HepG2 (cell line): ENCODE data around the gene LRRC25. TPM values are rescaled to one million over a fixed set of nuclear protein-coding genes. Genes with fewer than 3 reads are reported as not detected.

Experiments
- ATAC-seq: fragments of 200-7000 bp; cut with Tn5 transposase; 3 replicates; pipeline ENCODE4 v1.9.1; 2020; ENCODE audit warnings: mild to moderate bottlenecking, moderate library complexity
- BruUV-seq: library from RNA; stranded (reverse); fragments of 400-500 nt; replicated peaks from 2 replicates; lab custom pipeline; 2021; lab: Mats Ljungman, UMichigan
- CTCF ChIA-PET: fragments of 300-600 bp; formaldehyde crosslinking; extraction: SDS; loops from one replicate; lab custom pipeline; 2021; ENCODE audit warnings: low total read pairs, inconsistent platforms, low intra/inter-chr PET ratio; lab: Yijun Ruan, JAX
- POLR2A ChIA-PET: fragments of 350-600 bp; sonication (Branson Sonifier 250); formaldehyde crosslinking; loops from one replicate; lab custom pipeline; 2020; ENCODE audit warnings: antibody characterized with exemption, inconsistent platforms; lab: Yijun Ruan, JAX
- DNase-seq: peaks from one replicate; pipeline ENCODE4 v3.0.0-alpha.2; 2015; ENCODE audit warnings: low spot score
- FAIRE-seq: peaks from 3 replicates; lab custom pipeline; 2011; peaks lifted over from hg19 to GRCh38; lab: Jason Lieb, UNC
- H2AFZ ChIP-seq: one replicate; pipeline ENCODE4 v1.6.1; 2011; ENCODE audit warnings: low read length, inconsistent platforms
- H3K27ac ChIP-seq: fragments of 300-600 bp; 3 replicates; pipeline ENCODE4 v1.8.0; 2011; ENCODE audit warnings: mixed run types, mild to moderate bottlenecking, mixed read lengths, low read length, inconsistent platforms; ENCODE audit not compliant: insufficient read depth; ENCODE audit errors: extremely low read length
- H3K27me3 ChIP-seq, 2 experiments: fragments of 200-600 bp in 1 of 2; 2 replicates in 1 of 2; 3 replicates in 1 of 2; pipeline versions ENCODE4 v1.6.0 to v1.8.0; 2011; ENCODE audit warnings: low read length in 2 of 2, mild to moderate bottlenecking in 2 of 2, moderate library complexity in 2 of 2, inconsistent platforms in 1 of 2; ENCODE audit not compliant: insufficient read depth in 2 of 2, control insufficient read depth in 1 of 2
- H3K36me3 ChIP-seq, 2 experiments: fragments of 200-600 bp in 1 of 2; replicated peaks in 1 of 2; 2 replicates in 1 of 2; 3 replicates in 1 of 2; pipeline versions ENCODE4 v1.5.1 to v1.8.0; 2011; ENCODE audit warnings: low read length in 2 of 2, inconsistent platforms in 1 of 2; ENCODE audit not compliant: insufficient read depth in 2 of 2, control insufficient read depth in 1 of 2
- H3K4me1 ChIP-seq: 2 replicates; pipeline ENCODE4 v1.5.1; 2012; ENCODE audit warnings: low read length, inconsistent platforms; ENCODE audit not compliant: insufficient read depth
- H3K4me2 ChIP-seq: 2 replicates; pipeline ENCODE4 v1.6.0; 2011; ENCODE audit warnings: low read depth, low read length, inconsistent platforms
- H3K4me3 ChIP-seq, 3 experiments: fragments of 200-600 bp in 1 of 3; sonication (generic), shearing (Covaris generic) in 1 of 3; replicated peaks in 1 of 3; 2 replicates each; pipeline ENCODE4 v1.5.1; 2011 to 2016; ENCODE audit warnings: low read length in 3 of 3, inconsistent platforms in 2 of 3, low read depth in 2 of 3, mild to moderate bottlenecking in 2 of 3, control low read depth in 1 of 3, mixed read lengths in 1 of 3; ENCODE audit not compliant: insufficient read depth in 1 of 3
- H3K79me2 ChIP-seq: one replicate; pipeline ENCODE4 v1.6.1; 2011; ENCODE audit warnings: low read length, inconsistent platforms; ENCODE audit not compliant: insufficient read depth
- H3K9ac ChIP-seq: 2 replicates; pipeline ENCODE4 v1.6.0; 2011; ENCODE audit warnings: mild to moderate bottlenecking, low read depth, low read length, inconsistent platforms; ENCODE audit not compliant: insufficient read depth
- H3K9me3 ChIP-seq: 2 replicates; pipeline ENCODE4 v1.5.1; 2012; ENCODE audit warnings: mild to moderate bottlenecking, low read length
- H4K20me1 ChIP-seq: 2 replicates; pipeline ENCODE4 v1.6.0; 2011; ENCODE audit warnings: inconsistent platforms, mild to moderate bottlenecking, low read length, moderate library complexity; ENCODE audit not compliant: insufficient read depth
- TCF7L2 ChIP-seq: IDR thresholded peaks from 2 replicates; pipeline ENCODE4 v1.6.1; 2011; ENCODE audit warnings: mild to moderate bottlenecking, low read depth, low read length, moderate library complexity
- THAP11 ChIP-seq: IDR thresholded peaks from 2 replicates; pipeline ENCODE4 v1.6.1; 2016; ENCODE audit warnings: missing biosample characterization, missing genetic modification reagents
- ZBTB38 ChIP-seq: sonication (generic); formaldehyde crosslinking; IDR thresholded peaks from 2 replicates; pipeline ENCODE4 v1.5.1; 2020; ENCODE audit warnings: mild to moderate bottlenecking, missing genetic modification reagents
- ZNF20 ChIP-seq: sonication (generic); formaldehyde crosslinking; IDR thresholded peaks from 2 replicates; pipeline ENCODE4 v1.4.0; 2020; ENCODE audit warnings: mild to moderate bottlenecking, moderate library complexity, missing genetic modification reagents
- ZNF235 ChIP-seq: sonication (generic); formaldehyde crosslinking; IDR thresholded peaks from 2 replicates; pipeline ENCODE4 v1.8.1; 2023; ENCODE audit warnings: mild to moderate bottlenecking, missing genetic modification reagents, borderline replicate concordance
- ZNF431 ChIP-seq: sonication (generic); formaldehyde crosslinking; IDR thresholded peaks from 2 replicates; pipeline ENCODE4 v1.9.0; 2022; ENCODE audit warnings: missing genetic modification reagents, low read depth, mild to moderate bottlenecking, borderline replicate concordance
- ZNF446 ChIP-seq: sonication (generic); formaldehyde crosslinking; IDR thresholded peaks from 2 replicates; pipeline ENCODE4 v1.5.0; 2020; ENCODE audit warnings: mild to moderate bottlenecking, missing genetic modification reagents
- ZNF646 ChIP-seq: sonication (generic); formaldehyde crosslinking; IDR thresholded peaks from 2 replicates; pipeline ENCODE4 v1.9.0; 2021; ENCODE audit warnings: mild to moderate bottlenecking, missing genetic modification reagents
- WGBS: methylation state at CpG from one replicate; pipeline ENCODE4 v1.1.6; 2017; ENCODE audit warnings: low lambda C conversion rate; 5-methylcytosine and 5-hydroxymethylcytosine counted together
- in situ Hi-C: cut with HindIII; loops from 2 replicates; pipeline ENCODE4 v1.10.0; 2017; ENCODE audit warnings: low pct_unique_long_range_greater_than_20kb; ENCODE audit not compliant: extremely low pct_ligation_motif_present
- intact Hi-C: fragments of 100-400 bp; cut with micrococcal nuclease; formaldehyde crosslinking; loops from one replicate; pipeline ENCODE4 v1.10.0; 2022; ENCODE audit not compliant: unreplicated experiment
- polyA plus RNA-seq, 8 experiments: library from polyadenylated mRNA; depleted of rRNA in 3 of 8; stranded (reverse) in 7 of 8; unstranded in 1 of 8; fragments of >200 nt; fragmentation: Illumina TruSeq in 4 of 8; extraction: Trizol in 4 of 8; gene quantifications; 2 replicates each; pipeline versions ENCODE4 v1.2.1 to v1.2.3, GENCODE V29; 2011 to 2016; ENCODE audit warnings: low read depth in 4 of 8, missing spikeins in 1 of 8, mixed read lengths in 1 of 8; ENCODE audit not compliant: insufficient read depth in 1 of 8
- total RNA-seq, 5 experiments: library from RNA; depleted of rRNA; stranded (reverse); fragments of >200 nt; fragmentation: Illumina TruSeq; extraction: Trizol; gene quantifications; 2 replicates each; pipeline ENCODE4 v1.2.3, GENCODE V29; 2016; ENCODE audit warnings: low read depth in 1 of 5
- TF ChIP-seq, protein P1 (sequence below): sonication (generic); formaldehyde crosslinking; IDR thresholded peaks from 2 replicates; pipeline ENCODE4 v1.5.1; 2020; ENCODE audit warnings: missing genetic modification reagents, mild to moderate bottlenecking, borderline replicate concordance
- TF ChIP-seq, protein P2 (sequence below): sonication (generic); formaldehyde crosslinking; IDR thresholded peaks from 2 replicates; pipeline ENCODE4 v1.4.0; 2020; ENCODE audit warnings: missing genetic modification reagents, mild to moderate bottlenecking, borderline replicate concordance
- TF ChIP-seq, protein P3 (sequence below): sonication (generic); formaldehyde crosslinking; IDR thresholded peaks from 2 replicates; pipeline ENCODE4 v1.4.0; 2020; ENCODE audit warnings: mild to moderate bottlenecking, missing genetic modification reagents

LRRC25 gene
- total and polyA plus RNA-seq, 2 of the 13 experiments (the other 11 are each of a cell fraction or from before 2014, with no cell fraction given): 0.13 to 0.53 TPM

- TF ChIP-seq ZNF646 (CRISPR knock-in tag) (no peak), ZNF431 (CRISPR knock-in tag) (no peak)
- TF ChIP-seq, protein P1, sequence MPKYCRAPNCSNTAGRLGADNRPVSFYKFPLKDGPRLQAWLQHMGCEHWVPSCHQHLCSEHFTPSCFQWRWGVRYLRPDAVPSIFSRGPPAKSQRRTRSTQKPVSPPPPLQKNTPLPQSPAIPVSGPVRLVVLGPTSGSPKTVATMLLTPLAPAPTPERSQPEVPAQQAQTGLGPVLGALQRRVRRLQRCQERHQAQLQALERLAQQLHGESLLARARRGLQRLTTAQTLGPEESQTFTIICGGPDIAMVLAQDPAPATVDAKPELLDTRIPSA (CRISPR knock-in tag): no peak
Observed at GRCh38 chr19:18427743-18428113, 30.3 kb upstream of the LRRC25 start (continued).

DNA sequence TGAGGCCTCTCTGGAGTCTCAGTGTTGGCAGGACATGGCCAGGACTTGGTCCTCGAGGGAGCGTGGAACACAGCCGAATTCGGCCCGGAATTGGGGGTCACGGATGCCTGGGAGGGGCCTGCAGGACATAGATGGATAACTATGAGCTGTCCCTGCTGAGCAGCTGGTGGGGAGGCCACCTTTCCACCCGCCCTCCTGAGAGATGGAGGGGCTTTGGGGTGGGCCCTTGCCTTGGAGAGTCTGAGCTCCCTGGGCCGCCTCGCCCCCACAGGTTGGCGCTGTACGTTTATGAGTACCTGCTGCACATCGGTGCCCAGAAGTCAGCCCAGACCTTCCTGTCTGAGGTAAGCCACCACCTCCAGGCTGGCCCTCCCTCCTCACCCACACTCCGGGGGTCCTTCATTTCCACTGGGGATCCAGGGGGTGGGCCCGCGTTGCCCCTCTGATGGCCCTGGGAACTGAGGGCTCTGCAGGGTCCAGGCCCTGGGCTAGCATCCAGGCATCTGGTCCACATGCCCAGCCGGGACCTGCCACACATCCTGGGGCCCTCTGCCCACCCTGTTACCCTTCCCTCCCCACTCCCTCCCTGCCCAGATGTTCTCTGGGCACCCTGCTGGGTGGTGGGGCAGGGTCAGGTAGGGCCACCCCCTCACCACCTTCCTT, 29.8 kb upstream of the LRRC25 start:
- no TSS peak for BruUV-seq
- DNase-seq (no peak), ATAC-seq (no peak), FAIRE-seq (no peak)
- ChIA-PET POLR2A (no interaction called here), CTCF (no interaction called here)
- H2AFZ ChIP-seq: no peak overlapping the region
- intact Hi-C loops: no loop called here
- peaks cover 1 to 3% of the 10 kb centered on the region in 2 experiments; a peak in 1 of 5 replicates for H3K36me3 ChIP-seq
- H3K27me3 ChIP-seq: no peaks in the 10 kb centered on the region
- H3K4me3 ChIP-seq: no peak overlapping the region
- no peak overlapping the region for H3K4me2 ChIP-seq
- H3K4me1 ChIP-seq: no peaks in the 10 kb centered on the region
- H3K9me3 ChIP-seq: no peaks in the 10 kb centered on the region
- H3K9ac ChIP-seq: no peak overlapping the region
- WGBS: 93% methylated on average over 10 of the region's 16 CpGs
- H4K20me1 ChIP-seq: 0 out of 2 replicates have a peak, but pooled peaks cover 2% of the 10 kb centered on the region
- no peak overlapping the region for H3K27ac ChIP-seq
- peaks cover 14% of the 10 kb centered on the region for H3K79me2 ChIP-seq
- in situ Hi-C loops: no loop called here
- TF ChIP-seq ZNF235 (CRISPR knock-in tag) (no peak), ZNF20 (CRISPR knock-in tag) (no peak), ZNF446 (no peak), THAP11 (no peak), ZBTB38 (CRISPR knock-in tag) (no peak), TCF7L2 (no peak)
- TF ChIP-seq, protein P2, sequence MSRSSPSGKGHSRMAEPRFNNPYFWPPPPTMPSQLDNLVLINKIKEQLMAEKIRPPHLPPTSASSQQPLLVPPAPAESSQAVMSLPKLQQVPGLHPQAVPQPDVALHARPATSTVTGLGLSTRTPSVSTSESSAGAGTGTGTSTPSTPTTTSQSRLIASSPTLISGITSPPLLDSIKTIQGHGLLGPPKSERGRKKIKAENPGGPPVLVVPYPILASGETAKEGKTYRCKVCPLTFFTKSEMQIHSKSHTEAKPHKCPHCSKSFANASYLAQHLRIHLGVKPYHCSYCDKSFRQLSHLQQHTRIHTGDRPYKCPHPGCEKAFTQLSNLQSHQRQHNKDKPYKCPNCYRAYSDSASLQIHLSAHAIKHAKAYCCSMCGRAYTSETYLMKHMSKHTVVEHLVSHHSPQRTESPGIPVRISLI (CRISPR knock-in tag): no peak
- TF ChIP-seq, protein P3, sequence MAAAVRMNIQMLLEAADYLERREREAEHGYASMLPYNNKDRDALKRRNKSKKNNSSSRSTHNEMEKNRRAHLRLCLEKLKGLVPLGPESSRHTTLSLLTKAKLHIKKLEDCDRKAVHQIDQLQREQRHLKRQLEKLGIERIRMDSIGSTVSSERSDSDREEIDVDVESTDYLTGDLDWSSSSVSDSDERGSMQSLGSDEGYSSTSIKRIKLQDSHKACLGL (CRISPR knock-in tag): no peak
